Germinal center (tissue), 1 donor: ENCODE measurements around the gene RTL10.

Source experiments
- DNase-seq: peaks from one replicate; pipeline ENCODE4 v3.0.0; 2012; ENCODE audit warnings: mixed read lengths, low spot score

RTL10 gene

DNA sequence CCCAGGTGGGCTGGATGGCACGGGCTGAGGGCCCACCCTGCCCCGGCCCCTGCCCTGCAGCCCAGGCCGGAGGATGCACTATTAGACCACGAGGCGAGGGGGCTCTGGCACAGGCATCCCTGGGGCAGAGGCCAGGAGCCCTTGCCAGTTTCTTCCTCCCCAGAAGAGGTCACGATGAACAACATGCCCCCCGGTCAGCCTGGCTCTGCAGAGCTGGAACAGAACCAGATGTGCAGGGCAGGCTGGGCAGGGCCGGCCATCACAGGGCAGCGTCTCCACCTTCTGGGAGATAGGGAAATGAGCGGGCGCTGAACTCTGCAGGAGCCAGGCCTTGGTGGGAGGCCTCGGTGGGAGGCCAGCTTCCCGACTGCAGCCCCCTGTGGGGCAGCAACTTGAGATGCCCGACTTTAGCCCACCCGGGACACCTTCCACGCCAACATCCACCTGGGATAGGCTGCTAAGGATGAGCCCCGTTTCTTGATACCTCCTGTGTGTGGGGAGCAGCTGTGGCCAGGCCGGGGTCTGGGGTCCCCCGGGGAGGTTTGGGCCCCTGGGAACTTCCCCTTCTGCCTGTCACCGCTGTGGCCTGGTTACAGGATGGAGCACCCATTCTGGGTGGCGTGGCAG is 21.8 kb upstream of the RTL10 start:
- no peak for DNase-seq

DNA sequence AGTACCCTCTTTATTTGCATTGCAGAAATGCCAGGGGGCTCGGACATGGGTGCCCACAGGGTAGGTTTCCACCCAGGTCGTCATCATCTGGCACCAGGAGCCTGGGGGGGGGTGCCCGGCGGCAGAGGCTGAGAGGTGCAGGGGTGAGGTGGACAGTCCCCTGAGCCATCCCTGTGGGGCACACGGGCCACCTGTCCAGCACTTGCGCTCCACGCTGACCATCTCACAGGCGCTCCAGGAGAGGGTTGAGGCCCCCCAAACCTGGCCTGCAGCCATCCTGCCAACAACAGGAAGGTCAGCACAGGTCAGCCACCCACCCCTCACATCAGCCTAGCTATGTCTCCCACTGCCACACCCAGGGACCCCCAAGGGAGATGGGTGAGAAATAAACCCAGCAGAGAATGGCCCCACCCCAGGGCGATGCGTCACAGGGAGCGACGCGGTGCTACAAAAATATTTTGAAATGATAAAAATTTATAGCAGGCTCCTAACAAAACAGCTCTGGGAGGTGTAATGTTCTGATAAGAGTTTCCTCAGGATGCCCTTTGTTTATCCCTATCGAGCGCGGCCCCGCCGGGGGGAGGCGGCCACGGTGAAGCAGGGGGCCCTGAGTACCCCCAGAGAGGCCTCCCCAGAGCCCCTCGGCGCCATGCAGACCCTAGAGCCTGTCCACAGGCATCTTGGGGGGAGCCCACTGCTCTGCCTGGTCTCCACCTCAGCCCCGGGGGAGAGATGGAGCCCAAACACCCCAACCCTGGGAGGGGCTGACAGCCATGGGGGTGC is 21.0 kb upstream of the RTL10 start:
- no peak for DNase-seq

DNA sequence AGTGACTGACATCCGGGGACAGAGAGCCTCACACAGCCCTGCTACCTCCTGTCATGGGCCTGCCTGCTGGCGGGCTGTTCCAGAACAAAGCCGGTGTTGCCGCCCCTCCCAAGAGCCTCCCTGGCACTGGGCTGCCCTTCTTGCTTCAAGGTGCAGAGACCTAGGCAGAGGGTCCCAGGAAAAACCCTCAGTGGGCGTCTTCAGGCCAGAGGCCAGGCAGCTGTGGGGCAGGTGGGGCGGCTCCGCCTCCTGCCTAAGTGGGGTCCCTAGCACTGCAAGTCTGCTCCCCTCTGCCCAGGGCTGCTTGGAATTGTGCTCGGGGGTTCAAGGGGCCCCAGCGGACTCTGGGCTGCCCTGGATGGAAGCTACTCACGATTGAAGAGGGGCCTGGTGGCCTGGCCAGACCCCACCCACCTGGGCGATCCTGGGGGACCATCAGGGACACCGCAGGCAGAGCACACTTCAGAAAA is 20.4 kb upstream of the RTL10 start:
- no peak for DNase-seq

DNA sequence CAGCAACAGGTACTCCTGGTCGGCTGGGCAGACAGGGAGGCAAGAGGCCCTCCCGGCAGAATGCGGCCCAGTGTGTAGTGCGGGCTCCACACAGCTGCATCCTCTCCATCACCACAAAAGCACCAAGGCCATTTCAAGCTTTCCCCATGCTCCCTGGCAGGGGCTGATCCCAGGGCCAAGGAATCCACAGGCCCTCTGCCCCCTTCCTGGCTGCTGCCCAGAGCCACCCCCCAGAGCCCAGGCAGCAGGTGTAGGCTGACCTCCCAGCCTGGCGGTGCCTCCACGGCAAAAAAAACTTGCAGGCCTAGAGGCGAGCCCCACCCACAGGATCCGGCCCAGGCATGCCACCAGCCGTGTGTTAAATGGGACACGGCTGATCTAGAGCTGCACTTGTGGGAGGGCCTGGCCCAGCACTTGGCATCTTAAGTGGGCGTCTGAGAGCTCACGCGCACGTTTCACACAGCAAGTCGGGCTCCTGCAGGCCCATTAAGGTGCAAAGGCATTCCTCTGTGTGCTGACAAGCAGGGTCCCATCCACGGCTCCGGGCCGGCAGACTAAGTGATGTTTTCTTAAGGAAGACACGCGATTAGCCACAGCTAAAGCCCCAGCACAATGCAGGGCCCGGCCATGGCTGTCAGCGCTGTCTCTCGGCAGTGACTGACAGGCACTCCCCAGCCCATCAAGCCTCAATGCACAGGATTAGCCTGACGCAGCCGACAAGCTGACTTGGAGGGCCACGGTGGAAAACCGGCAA is 19.8 kb upstream of the RTL10 start:
- no peak for DNase-seq

DNA sequence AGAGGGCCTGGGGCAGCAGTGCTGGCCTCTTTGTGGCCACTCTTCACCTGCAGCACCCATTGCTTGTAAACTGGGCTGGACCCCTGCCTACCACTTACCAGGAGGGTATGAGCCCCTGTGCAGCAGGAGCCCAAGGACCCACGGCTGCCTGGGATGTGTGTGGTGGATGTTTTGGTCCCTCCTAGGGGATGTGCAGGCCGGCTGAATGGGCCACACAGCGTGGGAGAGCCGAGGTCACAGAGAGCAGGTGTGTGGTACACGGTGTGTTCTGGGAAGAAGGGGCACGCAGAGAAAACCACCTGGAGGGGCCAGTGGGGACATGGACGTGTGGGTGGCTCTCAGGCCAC is 19.3 kb upstream of the RTL10 start:
- no peak for DNase-seq

DNA sequence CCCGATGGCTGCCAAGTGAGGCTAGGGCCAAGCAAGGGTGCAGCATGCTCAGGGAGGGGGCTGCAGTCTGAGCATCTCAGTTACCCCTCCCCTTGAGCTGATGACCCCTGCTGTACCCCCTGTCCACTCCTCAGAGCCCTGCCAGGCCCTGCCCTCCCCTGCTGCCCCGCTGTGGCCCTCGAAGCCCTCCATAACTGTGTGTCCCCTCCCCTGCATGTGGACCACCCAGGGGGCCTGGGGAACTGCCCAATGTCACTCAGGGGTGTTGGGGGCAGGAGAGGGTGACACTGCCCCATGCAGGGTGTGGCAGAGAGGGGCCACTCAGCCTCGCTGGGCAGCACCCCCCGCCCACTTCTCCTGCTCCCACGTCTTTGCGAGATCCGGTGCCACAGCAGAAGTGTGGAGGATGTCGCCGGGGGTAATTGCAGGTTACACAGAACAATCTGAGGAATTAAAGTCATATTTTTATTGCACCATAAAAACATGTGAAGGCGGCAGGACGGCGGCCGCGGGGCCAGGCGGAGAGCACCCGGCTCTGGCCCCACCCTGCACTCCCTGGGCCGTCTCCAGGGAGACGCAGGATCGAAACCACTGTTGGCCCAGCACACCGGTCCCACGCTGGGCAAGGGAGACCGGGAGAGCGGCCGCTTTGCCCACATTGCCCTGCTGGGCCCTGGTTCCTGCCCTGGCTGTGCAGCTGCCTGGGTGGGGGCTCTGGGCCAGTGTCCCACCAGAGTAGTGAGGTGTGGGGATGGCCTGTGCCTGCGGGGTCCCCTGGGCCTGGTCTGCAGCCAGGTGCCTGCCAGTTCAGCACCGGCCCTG is 18.7 kb upstream of the RTL10 start:
- no peak for DNase-seq

DNA sequence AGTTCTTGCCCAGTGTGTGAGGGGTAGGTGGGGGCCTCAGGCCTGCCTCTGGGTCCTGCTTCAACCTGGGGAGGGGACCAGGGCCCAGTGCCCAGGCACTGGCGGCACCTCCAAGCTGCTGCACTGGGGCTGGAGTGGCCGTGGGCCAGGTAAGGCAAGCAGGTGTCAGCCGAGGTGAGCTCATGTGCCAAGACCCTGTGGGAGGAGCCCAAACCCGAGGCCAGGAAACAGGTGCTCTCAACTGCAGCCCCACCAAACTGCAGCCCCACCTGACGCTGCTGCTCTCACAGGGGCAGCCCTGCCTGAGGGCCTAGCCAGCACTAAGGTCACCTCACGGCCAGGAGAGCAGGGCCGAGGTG is 18.1 kb upstream of the RTL10 start:
- no peak for DNase-seq

DNA sequence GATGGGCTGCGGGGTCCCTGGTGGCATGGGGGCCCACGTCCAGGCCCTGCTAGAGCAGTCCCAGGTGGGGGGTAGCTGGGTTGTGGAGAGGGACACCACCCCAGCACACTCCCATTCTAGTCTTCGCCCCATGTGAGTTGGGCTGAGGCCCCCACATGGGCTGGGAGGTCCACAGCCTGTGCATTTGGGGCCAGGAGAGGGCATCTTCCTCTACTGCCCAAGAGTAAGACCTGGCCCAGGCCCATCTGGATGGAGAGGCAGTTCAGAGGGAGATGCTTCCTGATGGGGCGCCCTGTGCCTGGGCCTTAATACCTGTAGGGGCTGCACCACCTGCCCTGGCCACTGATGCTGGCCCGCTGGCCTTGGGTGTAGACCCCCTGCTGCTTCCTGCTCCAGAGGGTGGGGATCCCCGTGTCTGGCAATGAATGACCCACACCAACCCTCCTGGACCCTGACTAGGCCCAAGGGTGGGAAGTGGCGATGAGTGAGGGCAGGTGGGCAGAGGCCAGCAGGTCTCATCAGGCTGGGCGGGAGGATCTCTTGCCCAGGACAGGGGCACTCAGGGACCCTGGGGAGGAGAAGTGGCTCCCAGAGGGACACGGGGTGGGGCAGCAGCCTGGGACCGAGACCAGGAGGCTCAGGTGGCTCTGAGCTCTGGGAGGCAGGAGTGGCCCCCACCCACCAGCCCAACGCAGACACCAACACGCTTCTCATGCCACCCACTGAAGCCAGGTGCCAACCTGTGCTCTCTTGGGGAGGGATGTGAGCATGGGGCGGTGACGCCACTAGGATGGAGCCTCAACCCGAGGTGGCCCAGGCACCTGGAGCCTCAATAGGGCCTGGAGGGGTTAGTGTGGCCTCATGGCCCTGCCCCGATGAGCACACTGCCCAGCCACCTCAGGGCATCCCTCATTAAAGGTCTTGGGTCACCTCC is 17.4 kb upstream of the RTL10 start:
- no peak for DNase-seq

DNA sequence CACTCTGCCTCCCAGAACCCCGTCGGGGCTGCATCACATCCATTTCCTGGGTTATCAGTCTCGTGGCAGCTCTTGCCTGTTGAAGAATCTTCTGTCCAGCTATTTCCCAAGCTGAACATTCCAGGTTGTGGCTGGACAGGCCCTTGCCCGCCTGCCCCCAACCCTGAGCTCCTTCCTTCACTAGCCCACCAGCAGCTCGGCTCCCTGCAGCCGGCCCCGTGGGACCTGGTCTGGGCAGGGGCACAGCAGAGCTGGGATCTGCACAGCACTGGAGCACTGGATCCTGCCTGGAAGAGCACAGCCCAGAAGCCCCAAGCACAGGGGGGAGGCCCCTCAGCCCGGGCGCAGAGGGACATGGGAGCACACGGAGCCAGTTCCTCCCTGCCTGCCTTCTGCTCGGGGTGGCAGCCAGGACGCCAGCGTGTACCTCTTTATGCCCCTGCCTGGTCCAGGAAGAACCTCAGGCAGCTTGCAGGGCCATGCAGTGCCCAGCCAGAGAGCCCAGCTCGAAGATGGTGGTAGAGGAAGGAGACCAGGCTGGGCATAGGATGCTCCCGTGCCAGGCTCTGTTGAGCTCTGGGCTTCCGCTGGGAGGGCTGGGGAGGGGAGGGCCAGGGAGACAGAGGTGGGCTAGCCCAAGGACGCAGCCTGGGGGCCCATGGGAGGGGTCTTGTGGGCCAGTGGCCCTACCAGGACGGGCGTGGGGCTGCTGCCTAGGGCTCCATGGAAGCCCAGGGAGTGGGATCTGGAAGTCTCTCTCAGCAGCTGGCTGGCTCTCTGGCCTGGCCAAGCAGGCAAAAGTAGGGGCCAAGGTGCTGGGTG is 16.6 kb upstream of the RTL10 start:
- DNase-seq: no peak

DNA sequence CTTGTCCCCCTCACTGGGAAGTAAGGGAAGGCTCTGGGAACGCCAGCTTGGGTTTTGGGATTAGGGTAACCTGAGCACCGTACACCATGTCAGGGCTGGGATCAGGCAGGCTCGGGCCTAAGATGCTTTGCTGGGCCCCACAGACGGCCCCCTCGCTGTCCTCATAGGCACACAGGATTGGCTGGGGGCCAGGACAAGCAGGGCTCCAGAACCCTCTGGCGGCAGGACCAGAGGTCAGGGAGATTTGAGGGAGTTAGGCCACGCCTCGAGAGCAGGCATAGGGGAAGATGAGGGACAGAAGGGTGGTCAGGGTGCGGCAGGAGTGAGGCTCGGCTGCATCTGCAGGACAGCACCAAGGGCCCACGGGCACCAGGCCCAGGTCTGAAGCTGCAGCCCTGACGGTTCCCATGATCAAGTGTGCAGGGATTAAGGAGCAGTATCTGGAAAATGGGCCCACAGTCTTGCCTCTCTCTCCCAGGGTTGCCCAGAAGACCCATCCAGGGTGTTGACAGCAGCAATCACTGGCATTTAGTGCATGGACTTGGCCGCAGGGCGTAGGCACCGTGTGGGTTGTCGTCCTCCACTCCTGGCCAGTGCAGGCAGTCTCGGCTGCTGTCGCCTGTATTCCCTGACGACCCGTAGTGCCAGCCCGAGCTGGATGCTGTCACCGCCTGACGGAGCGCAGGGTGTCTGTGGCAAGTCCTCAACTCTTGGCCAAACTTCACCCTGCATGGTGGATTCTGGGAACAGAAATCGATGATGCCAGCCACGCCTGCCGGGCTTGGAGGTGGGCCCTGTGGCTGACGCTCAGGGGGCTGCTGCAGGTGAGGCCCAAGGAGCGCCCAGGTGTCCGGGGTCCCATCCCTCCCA is 15.7 kb upstream of the RTL10 start:
- DNase-seq: no peak

DNA sequence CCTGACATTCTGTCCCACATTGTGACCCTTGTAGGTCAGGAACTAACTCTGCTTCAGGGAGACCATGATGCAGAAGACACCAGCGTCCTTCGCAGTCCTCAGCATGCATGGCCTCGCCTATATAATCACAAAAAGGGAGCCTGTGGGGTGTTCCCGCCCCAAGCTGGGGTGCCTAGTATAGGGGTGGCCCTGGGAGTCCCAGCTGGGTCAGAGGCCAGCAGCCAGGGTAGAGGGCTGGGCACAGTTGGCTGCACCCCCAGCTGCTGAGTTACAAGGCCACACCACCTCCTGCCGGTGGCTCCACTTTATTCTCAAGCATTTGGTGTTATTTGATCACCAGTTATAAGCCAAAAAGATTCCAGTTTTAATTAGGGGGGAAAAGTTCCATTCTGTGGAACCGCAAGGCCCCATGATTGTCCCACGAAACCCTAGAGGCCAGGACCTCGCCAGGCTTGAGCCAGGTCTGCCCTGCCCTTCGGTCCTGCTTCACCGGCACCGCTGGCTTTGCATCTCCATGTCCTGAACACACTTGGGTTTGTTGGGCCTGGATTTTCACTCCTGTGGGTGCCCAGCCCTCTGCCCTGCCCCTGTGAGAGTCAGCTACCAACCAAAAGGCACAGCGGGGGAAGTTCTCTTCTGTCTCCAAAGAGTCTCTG is 15.0 kb upstream of the RTL10 start:
- DNase-seq: no peak

DNA sequence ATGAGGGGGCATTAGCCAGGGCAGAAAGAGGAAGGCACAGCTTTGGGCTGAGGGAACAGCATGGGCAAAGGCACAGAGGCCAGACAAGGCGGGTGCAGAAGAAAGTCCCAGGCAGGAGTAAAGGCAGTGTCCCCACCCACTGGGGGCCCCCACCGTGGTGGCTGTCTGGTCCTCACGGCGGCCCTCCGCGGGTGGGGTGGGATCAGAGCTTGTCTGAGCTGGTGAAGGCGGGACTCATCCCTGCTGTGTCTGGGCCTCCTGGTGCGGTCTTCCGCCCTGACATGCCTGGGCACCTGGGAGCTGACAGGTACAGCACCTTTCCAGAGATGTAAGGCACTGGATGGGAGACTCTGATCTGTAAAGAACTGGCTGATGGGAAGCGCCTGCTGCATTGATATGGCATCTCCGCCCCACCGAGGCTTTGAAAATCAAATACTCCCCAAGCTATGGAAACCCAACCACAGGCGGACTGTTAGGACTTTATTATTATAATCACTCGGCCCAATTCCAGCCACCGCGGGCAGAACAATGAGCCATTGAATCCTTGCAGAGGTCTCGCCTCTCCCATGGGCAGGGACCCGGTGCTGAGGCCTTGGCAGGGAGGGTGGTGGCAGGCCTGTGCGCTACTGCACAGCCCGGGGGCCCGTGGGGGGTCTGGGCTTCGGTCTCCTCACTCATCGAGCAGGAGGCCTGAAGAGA is 14.2 kb upstream of the RTL10 start:
- no peak for DNase-seq

DNA sequence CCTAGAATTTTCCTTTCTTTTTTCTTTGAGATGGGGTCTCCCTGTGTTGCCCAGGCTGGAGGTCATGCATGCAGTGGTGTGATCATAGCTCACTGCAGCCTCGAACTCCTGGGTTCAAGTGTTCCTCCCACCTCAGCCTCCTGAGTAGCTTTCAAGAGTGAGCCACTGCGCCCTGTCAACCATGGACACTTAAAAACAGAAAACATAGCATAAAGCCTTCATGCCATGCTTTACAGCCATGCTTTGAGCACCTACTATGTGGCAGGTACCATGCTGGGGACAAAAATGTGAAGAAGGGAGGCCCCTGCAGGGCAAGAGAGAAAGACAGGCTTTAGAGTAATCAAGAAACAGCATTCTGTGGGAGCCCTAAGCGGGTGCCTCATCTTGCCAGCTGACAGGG is 13.7 kb upstream of the RTL10 start:
- no peak for DNase-seq

DNA sequence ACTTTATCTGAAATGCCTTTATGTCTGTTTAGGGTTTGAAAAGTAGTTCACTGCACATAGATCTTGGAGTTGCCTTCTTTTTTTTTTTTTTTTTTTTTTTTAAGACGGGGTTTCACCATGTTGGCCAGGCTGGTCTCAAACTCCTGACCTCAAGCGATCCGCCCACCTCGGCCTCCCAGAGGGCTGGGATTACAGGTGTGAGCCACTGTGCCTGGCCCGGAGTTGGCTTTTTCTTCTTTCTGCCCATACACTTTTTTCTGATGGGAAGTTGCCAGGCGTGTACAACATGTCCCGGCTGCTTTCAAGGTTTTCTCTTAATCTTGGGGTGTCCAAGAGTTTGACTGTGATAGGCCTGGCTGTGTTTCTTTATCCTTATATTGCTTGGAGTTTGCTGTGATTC is 12.9 kb upstream of the RTL10 start:
- DNase-seq: no peak

DNA sequence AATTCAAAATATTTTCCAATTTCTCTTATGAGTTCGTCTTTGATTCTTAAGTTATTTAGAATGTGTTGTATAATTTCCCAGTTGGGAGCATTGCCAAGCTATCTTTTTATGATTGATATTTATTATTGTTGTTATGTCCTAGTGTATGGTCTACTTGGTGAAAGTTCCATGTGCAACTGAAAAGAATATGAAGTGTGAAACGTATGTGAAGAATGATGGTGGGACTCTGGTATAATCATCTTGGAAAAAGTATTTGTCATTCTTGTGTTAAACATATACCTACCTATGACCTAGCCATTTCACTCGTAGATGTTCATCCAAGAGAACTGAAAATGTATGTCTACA is 12.0 kb upstream of the RTL10 start:
- no peak for DNase-seq

DNA sequence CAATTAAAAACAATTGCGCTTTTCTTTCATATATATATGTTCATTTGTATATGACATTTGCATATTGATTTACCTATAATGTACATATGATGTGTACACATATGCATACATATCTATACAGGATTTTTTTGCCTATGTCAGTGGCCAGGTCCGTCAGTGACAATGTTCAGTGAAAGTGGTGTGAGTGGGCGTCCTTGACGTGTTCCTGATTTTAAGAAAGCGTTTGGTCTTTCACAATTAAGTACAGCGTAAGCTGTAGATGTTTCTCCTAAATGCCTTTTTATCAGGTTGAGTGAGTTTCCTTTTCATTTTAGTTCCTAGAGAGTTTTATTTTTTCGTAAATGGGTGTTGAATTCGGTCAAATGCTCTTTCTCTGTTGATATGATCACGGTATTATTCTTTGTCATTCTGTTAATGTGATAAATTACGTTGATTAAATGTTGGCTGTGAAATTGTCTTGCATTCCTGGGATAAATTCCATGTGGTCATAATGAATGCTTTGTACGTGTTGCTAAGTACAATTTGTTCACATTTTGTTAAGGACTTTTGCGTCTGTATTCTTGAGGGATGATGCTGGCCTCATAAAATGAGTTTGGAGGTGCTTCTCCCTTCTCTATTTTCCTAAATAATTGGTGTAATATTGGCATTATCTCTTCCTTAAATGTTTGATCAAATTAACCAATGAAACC is 10.6 kb upstream of the RTL10 start:
- DNase-seq: no peak

DNA sequence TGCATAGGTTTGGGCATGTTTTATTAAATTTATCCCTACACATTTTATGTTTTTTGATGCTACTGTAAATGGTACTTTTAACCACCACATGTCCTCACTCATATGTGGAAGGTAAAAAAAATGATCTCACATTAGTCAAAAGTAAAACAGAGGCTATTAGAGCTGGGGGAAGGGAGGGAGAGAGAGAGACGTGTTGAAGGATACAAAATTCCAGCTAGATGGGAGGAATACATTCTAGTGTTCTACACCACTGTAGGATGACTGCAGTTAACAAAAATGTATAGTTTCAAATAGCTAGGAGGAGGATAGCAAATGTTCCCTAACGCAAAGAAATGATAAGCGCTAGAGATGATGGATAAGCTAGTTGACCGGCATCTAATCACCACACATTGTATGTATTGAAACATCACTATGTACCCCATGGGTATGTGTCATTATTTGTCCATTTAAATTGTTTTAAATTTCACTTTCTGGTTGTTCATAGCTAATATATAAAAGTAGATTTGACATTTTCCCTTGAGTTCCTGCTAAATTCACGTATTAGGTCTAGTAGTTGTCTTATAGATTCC is 9.9 kb upstream of the RTL10 start:
- DNase-seq: no peak
